K562 (cell line): Measurements from ENCODE around the gene ZNF490. TPM values are rescaled to one million over a fixed set of nuclear protein-coding genes. Genes with fewer than 3 reads are reported as not detected.

Source experiments
- CC2D1A ChIP-seq: fragments of 450-650 bp; IDR thresholded peaks from 2 replicates; pipeline ENCODE4 v1.6.1; 2017; ENCODE audit warnings: mild to moderate bottlenecking
- HLTF ChIP-seq: fragments of 450-650 bp; IDR thresholded peaks from 2 replicates; pipeline ENCODE4 v1.6.1; 2016
- MYNN ChIP-seq, 2 experiments: sonication (generic); formaldehyde crosslinking in 1 of 2; IDR thresholded peaks; 2 replicates each; pipeline versions ENCODE4 v1.5.0 to v1.6.1; 2016 to 2020; ENCODE audit warnings: antibody characterized with exemption in 1 of 2, missing genetic modification reagents in 1 of 2
- PHTF2 ChIP-seq: fragments of 250-450 bp; sonication (Bioruptor Pico); IDR thresholded peaks from 2 replicates; pipeline ENCODE4 v1.5.0; 2021; ENCODE audit warnings: mild to moderate bottlenecking
- polyA plus RNA-seq, 8 experiments: library from polyadenylated mRNA; depleted of rRNA in 4 of 8; stranded (reverse) in 5 of 8; unstranded in 3 of 8; fragments of >200 nt; fragmentation: Nextera tagmentation in 2 of 8; fragmentation: Illumina TruSeq in 1 of 8; extraction: Ambion mirVana in 2 of 8; extraction: Trizol in 1 of 8; gene quantifications; 2 replicates each; pipeline versions ENCODE4 v1.2.1 to v1.2.3, GENCODE V29; 2011 to 2014; ENCODE audit warnings: inconsistent platforms in 1 of 8, missing spikeins in 1 of 8
- total RNA-seq, 7 experiments: library from RNA; depleted of rRNA in 6 of 7; stranded (reverse); fragments of >200 nt in 6 of 7; fragmentation: Illumina TruSeq in 2 of 7; extraction: Trizol in 2 of 7; gene quantifications; 2 replicates each; pipeline versions ENCODE4 v1.2.1 to v1.2.3, GENCODE V29; 2011 to 2021; ENCODE audit warnings: low replicate concordance in 1 of 7
- TF ChIP-seq, protein P1 (sequence below), 2 experiments: fragments of 450-650 bp in 1 of 2; sonication (generic) in 1 of 2; formaldehyde crosslinking in 1 of 2; IDR thresholded peaks; 2 replicates each; pipeline versions ENCODE4 v1.7.1 to v1.9.0; 2016 to 2022; ENCODE audit warnings: inconsistent platforms in 1 of 2, mild to moderate bottlenecking in 1 of 2, missing genetic modification reagents in 1 of 2

Gene ZNF490
- total and polyA plus RNA-seq, 9 of the 15 experiments (the other 6 are each of a cell fraction or from before 2014, with no cell fraction given), result 0.90 to 8.3 (median 4.4) TPM

DNA sequence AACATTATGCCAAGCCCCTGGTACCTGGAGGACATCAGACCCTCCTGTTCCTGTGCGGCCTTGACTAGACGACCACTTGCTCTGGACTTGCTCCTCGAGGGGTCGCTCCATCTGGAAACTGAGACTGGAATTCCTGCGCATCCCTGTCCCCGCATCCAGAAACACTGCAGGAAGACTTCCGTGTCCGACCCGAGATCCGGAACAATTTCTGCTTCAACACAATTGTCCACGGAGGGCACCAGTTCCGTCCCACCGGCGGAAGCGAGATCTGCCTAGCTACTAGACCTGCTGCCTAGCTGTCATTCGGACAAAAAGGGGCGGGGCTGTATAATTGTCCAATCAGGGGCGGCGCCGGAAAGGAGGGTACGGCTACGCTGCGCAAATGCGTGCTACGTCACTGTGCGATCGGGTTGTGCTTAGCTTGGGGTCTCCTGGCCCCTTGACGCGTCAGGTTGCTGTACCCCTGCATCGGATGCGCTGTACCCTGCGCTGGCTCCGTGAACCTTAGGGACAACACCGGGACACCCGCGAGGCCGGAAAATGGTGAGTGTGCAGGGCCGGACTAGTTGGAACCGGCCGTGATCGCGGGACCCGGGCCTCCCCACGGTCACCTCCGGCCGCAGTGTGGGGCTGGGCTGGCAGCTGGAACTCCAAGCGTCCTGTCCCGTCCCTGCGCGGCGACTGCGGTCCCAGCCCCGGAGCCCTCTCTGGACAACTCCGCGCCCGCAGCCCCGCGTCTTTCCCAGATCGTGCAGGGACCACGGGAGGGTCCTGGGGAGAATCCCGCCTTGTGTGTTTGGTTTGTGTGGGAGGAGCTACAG, at the start of gene ZNF490, which contains the start of gene ZNF791 (continued):
- TF ChIP-seq, protein P1, sequence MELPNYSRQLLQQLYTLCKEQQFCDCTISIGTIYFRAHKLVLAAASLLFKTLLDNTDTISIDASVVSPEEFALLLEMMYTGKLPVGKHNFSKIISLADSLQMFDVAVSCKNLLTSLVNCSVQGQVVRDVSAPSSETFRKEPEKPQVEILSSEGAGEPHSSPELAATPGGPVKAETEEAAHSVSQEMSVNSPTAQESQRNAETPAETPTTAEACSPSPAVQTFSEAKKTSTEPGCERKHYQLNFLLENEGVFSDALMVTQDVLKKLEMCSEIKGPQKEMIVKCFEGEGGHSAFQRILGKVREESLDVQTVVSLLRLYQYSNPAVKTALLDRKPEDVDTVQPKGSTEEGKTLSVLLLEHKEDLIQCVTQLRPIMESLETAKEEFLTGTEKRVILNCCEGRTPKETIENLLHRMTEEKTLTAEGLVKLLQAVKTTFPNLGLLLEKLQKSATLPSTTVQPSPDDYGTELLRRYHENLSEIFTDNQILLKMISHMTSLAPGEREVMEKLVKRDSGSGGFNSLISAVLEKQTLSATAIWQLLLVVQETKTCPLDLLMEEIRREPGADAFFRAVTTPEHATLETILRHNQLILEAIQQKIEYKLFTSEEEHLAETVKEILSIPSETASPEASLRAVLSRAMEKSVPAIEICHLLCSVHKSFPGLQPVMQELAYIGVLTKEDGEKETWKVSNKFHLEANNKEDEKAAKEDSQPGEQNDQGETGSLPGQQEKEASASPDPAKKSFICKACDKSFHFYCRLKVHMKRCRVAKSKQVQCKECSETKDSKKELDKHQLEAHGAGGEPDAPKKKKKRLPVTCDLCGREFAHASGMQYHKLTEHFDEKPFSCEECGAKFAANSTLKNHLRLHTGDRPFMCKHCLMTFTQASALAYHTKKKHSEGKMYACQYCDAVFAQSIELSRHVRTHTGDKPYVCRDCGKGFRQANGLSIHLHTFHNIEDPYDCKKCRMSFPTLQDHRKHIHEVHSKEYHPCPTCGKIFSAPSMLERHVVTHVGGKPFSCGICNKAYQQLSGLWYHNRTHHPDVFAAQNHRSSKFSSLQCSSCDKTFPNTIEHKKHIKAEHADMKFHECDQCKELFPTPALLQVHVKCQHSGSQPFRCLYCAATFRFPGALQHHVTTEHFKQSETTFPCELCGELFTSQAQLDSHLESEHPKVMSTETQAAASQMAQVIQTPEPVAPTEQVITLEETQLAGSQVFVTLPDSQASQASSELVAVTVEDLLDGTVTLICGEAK (IDR thresholded peaks at IDR 0.05), result peak; percentile 99
- TF ChIP-seq, protein P1 (CRISPR knock-in tag; IDR thresholded peaks at IDR 0.05), result no peak
- TF ChIP-seq CC2D1A, result no peak
- no peak for TF ChIP-seq MYNN (IDR thresholded peaks at IDR 0.05)
- no peak for TF ChIP-seq MYNN (CRISPR knock-in tag; IDR thresholded peaks at IDR 0.05)
- no peak for TF ChIP-seq HLTF
- TF ChIP-seq PHTF2 (CRISPR knock-in tag), result no peak
